Activated naive CD4-positive, alpha-beta T cell treated with anti-CD3 and anti-CD28 coated beads, Interleukin-2, amount 50 U/mL, for 24 hours (primary cell): Measurements from ENCODE around the gene SNX8.

Experiments used
- H3K27ac Mint-ChIP-seq: one replicate; pipeline ENCODE4 v1.8.0; 2021; ENCODE audit warnings: mild to moderate bottlenecking, mixed read lengths
- H3K27me3 Mint-ChIP-seq: one replicate; pipeline ENCODE4 v1.8.0; 2021; ENCODE audit warnings: mixed read lengths
- H3K36me3 Mint-ChIP-seq: one replicate; pipeline ENCODE4 v1.8.0; 2021; ENCODE audit warnings: mixed read lengths
- H3K4me1 Mint-ChIP-seq: one replicate; pipeline ENCODE4 v1.8.0; 2021; ENCODE audit warnings: mixed read lengths
- H3K4me3 Mint-ChIP-seq: one replicate; pipeline ENCODE4 v1.8.0; 2021; ENCODE audit warnings: mild to moderate bottlenecking, mixed read lengths
- H3K9me3 Mint-ChIP-seq: one replicate; pipeline ENCODE4 v1.8.0; 2021; ENCODE audit warnings: mixed read lengths

The SNX8 gene

GRCh38 chr7:2249744-2250323 lies 64.4 kb downstream of the SNX8 start:
- no peaks in the 10 kb centered on the region for H3K27me3 Mint-ChIP-seq
- H3K9me3 Mint-ChIP-seq: no peaks in the 10 kb centered on the region
- H3K4me3 Mint-ChIP-seq: no peak overlapping the region
- H3K27ac Mint-ChIP-seq: no peak overlapping the region
- H3K36me3 Mint-ChIP-seq: peaks cover 4% of the 10 kb centered on the region
- peaks cover 23% of the 10 kb centered on the region for H3K4me1 Mint-ChIP-seq

- Mint-ChIP-seq H3K9me3 (no peaks in the 10 kb centered on the region), H3K36me3 (peaks cover 4% of the 10 kb centered on the region), H3K4me3 (no peak overlapping the region), H3K4me1 (peaks cover 27% of the 10 kb centered on the region), H3K27me3 (no peaks in the 10 kb centered on the region), H3K27ac (no peak overlapping the region)
Measured at GRCh38 chr7:2248984-2249694, 65.1 kb downstream of the SNX8 start.

GRCh38 chr7:2247141-2247995 lies 66.9 kb downstream of the SNX8 start:
- peaks cover 32% of the 10 kb centered on the region for H3K4me1 Mint-ChIP-seq
- no peaks in the 10 kb centered on the region for H3K27me3 Mint-ChIP-seq
- no peaks in the 10 kb centered on the region for H3K9me3 Mint-ChIP-seq
- H3K27ac Mint-ChIP-seq: no peak overlapping the region
- no peak overlapping the region for H3K4me3 Mint-ChIP-seq
- H3K36me3 Mint-ChIP-seq: peaks cover 4% of the 10 kb centered on the region

- H3K27ac Mint-ChIP-seq: no peak overlapping the region
- H3K36me3 Mint-ChIP-seq: peaks cover 4% of the 10 kb centered on the region
- no peak overlapping the region for H3K4me3 Mint-ChIP-seq
- no peaks in the 10 kb centered on the region for H3K27me3 Mint-ChIP-seq
- H3K4me1 Mint-ChIP-seq: peaks cover 32% of the 10 kb centered on the region
- no peaks in the 10 kb centered on the region for H3K9me3 Mint-ChIP-seq
Measured at GRCh38 chr7:2245883-2246675, 68.2 kb downstream of the SNX8 start.

GRCh38 chr7:2244404-2244995 lies 69.7 kb downstream of the SNX8 start:
- Mint-ChIP-seq H3K27ac (no peak overlapping the region), H3K4me3 (peak overlapping the region; percentile 26), H3K27me3 (no peaks in the 10 kb centered on the region), H3K9me3 (no peaks in the 10 kb centered on the region), H3K4me1 (peaks cover 37% of the 10 kb centered on the region), H3K36me3 (peaks cover 1% of the 10 kb centered on the region)

- H3K4me1 Mint-ChIP-seq: peaks cover 26% of the 10 kb centered on the region
- H3K4me3 Mint-ChIP-seq: peak overlapping the region; percentile 51
- no peaks in the 10 kb centered on the region for H3K27me3 Mint-ChIP-seq
- no peak overlapping the region for H3K27ac Mint-ChIP-seq
- H3K9me3 Mint-ChIP-seq: no peaks in the 10 kb centered on the region
- H3K36me3 Mint-ChIP-seq: no peaks in the 10 kb centered on the region
Measured at GRCh38 chr7:2243458-2243857, 70.8 kb downstream of the SNX8 start.

- Mint-ChIP-seq H3K9me3 (no peaks in the 10 kb centered on the region), H3K4me1 (peaks cover 20% of the 10 kb centered on the region), H3K36me3 (no peaks in the 10 kb centered on the region), H3K4me3 (peak overlapping the region; percentile 93), H3K27me3 (no peaks in the 10 kb centered on the region), H3K27ac (peak overlapping the region; percentile 88)
Measured at GRCh38 chr7:2242541-2243429, 71.5 kb downstream of the SNX8 start.

GRCh38 chr7:2241580-2242540 lies 72.4 kb downstream of the SNX8 start, which contains the start of the genes MRM2 and NUDT1:
Gene MRM2, minus strand, starts transcription at chr7:2242205. Its CDS starts 36 bp downstream, at chr7:2242169.
Gene NUDT1, plus strand, starts transcription at chr7:2242226. Its CDS starts 2,349 bp downstream, at chr7:2244575.
- Mint-ChIP-seq H3K4me1 (peaks cover 20% of the 10 kb centered on the region), H3K27ac (peak within 1 kb of the TSS; percentile 88), H3K27me3 (no peaks in the 10 kb centered on the region), H3K36me3 (peaks cover 3% of the 10 kb centered on the region), H3K9me3 (no peaks in the 10 kb centered on the region), H3K4me3 (peak within 1 kb of the TSS; percentile 93)

- Mint-ChIP-seq H3K27me3 (no peaks in the 10 kb centered on the region), H3K4me1 (peaks cover 13% of the 10 kb centered on the region), H3K27ac (no peak overlapping the region), H3K4me3 (no peak overlapping the region), H3K36me3 (peaks cover 3% of the 10 kb centered on the region), H3K9me3 (no peaks in the 10 kb centered on the region)
Measured at GRCh38 chr7:2239242-2239641, 75.0 kb downstream of the SNX8 start.

- H3K36me3 Mint-ChIP-seq: peaks cover 3% of the 10 kb centered on the region
- H3K9me3 Mint-ChIP-seq: no peaks in the 10 kb centered on the region
- H3K27ac Mint-ChIP-seq: peak overlapping the region; percentile 65
- no peaks in the 10 kb centered on the region for H3K27me3 Mint-ChIP-seq
- no peak overlapping the region for H3K4me3 Mint-ChIP-seq
- H3K4me1 Mint-ChIP-seq: peaks cover 18% of the 10 kb centered on the region
Measured at GRCh38 chr7:2237109-2237602, 77.1 kb downstream of the SNX8 start.

- peaks cover 34% of the 10 kb centered on the region for H3K4me1 Mint-ChIP-seq
- peak overlapping the region; percentile 72 for H3K4me3 Mint-ChIP-seq
- H3K36me3 Mint-ChIP-seq: peaks cover 4% of the 10 kb centered on the region
- H3K9me3 Mint-ChIP-seq: no peaks in the 10 kb centered on the region
- H3K27ac Mint-ChIP-seq: no peak overlapping the region
- H3K27me3 Mint-ChIP-seq: no peaks in the 10 kb centered on the region
Measured at GRCh38 chr7:2233926-2234325, 80.3 kb downstream of the SNX8 start.

GRCh38 chr7:2232766-2233520 lies 81.3 kb downstream of the SNX8 start, which contains the start of gene MAD1L1:
Gene MAD1L1, minus strand, starts transcription at chr7:2232945. Its CDS starts 2,812 bp downstream, at chr7:2230133.
- Mint-ChIP-seq H3K4me3 (peak within 1 kb of the TSS; percentile 95), H3K27ac (peak within 1 kb of the TSS; percentile 72), H3K4me1 (peaks cover 34% of the 10 kb centered on the region), H3K27me3 (no peaks in the 10 kb centered on the region), H3K36me3 (peaks cover 4% of the 10 kb centered on the region), H3K9me3 (no peaks in the 10 kb centered on the region)
